Measurements from ENCODE around the gene MDM2.

MDM2 gene

GRCh38 chr12:68771223-68771925, 36.6 kb upstream of the MDM2 start:
- Histone ChIP-seq H3K36me3 (ENCODE audit: control insufficient read depth, insufficient read depth, low read length) (peaks cover 5% of the 10 kb centered on the region; the same call in 1 of the 2 replicates), H3K27me3 (ENCODE audit: control insufficient read depth, insufficient read depth, low read length) (no peaks in the 10 kb centered on the region), H3K4me1 (ENCODE audit: control insufficient read depth, insufficient read depth, low read length) (no peaks in the 10 kb centered on the region), H3K4me3 (ENCODE audit: low read depth, low read length) (no peak overlapping the region), H3K9ac (ENCODE audit: low read depth, low read length) (no peak overlapping the region), H3K9me3 (ENCODE audit: control insufficient read depth, insufficient read depth, low read length) (no peaks in the 10 kb centered on the region), H3K27ac (ENCODE audit: low read depth, low read length) (no peak overlapping the region)

GRCh38 chr12:68772714-68773113, 35.3 kb upstream of the MDM2 start:
- Histone ChIP-seq H3K27ac (ENCODE audit: low read depth, low read length) (no peak overlapping the region), H3K36me3 (ENCODE audit: control insufficient read depth, insufficient read depth, low read length) (no peaks in the 10 kb centered on the region), H3K27me3 (ENCODE audit: control insufficient read depth, insufficient read depth, low read length) (no peaks in the 10 kb centered on the region), H3K9ac (ENCODE audit: low read depth, low read length) (no peak overlapping the region), H3K9me3 (ENCODE audit: control insufficient read depth, insufficient read depth, low read length) (no peaks in the 10 kb centered on the region), H3K4me3 (ENCODE audit: low read depth, low read length) (no peak overlapping the region), H3K4me1 (ENCODE audit: control insufficient read depth, insufficient read depth, low read length) (no peaks in the 10 kb centered on the region)

- Histone ChIP-seq H3K9ac (ENCODE audit: low read depth, low read length) (no peak overlapping the region), H3K27ac (ENCODE audit: low read depth, low read length) (no peak overlapping the region), H3K9me3 (ENCODE audit: control insufficient read depth, insufficient read depth, low read length) (no peaks in the 10 kb centered on the region), H3K4me1 (ENCODE audit: control insufficient read depth, insufficient read depth, low read length) (no peaks in the 10 kb centered on the region), H3K4me3 (ENCODE audit: low read depth, low read length) (no peak overlapping the region), H3K27me3 (ENCODE audit: control insufficient read depth, insufficient read depth, low read length) (no peaks in the 10 kb centered on the region), H3K36me3 (ENCODE audit: control insufficient read depth, insufficient read depth, low read length) (no peaks in the 10 kb centered on the region)
Observed at GRCh38 chr12:68773582-68773981, 34.4 kb upstream of the MDM2 start.

- Histone ChIP-seq H3K4me1 (ENCODE audit: control insufficient read depth, insufficient read depth, low read length) (no peaks in the 10 kb centered on the region), H3K4me3 (ENCODE audit: low read depth, low read length) (no peak overlapping the region), H3K36me3 (ENCODE audit: control insufficient read depth, insufficient read depth, low read length) (no peaks in the 10 kb centered on the region), H3K9me3 (ENCODE audit: control insufficient read depth, insufficient read depth, low read length) (no peaks in the 10 kb centered on the region), H3K27ac (ENCODE audit: low read depth, low read length) (no peak overlapping the region), H3K9ac (ENCODE audit: low read depth, low read length) (no peak overlapping the region), H3K27me3 (ENCODE audit: control insufficient read depth, insufficient read depth, low read length) (no peaks in the 10 kb centered on the region)
Observed at GRCh38 chr12:68775121-68775630, 32.8 kb upstream of the MDM2 start.

DNA sequence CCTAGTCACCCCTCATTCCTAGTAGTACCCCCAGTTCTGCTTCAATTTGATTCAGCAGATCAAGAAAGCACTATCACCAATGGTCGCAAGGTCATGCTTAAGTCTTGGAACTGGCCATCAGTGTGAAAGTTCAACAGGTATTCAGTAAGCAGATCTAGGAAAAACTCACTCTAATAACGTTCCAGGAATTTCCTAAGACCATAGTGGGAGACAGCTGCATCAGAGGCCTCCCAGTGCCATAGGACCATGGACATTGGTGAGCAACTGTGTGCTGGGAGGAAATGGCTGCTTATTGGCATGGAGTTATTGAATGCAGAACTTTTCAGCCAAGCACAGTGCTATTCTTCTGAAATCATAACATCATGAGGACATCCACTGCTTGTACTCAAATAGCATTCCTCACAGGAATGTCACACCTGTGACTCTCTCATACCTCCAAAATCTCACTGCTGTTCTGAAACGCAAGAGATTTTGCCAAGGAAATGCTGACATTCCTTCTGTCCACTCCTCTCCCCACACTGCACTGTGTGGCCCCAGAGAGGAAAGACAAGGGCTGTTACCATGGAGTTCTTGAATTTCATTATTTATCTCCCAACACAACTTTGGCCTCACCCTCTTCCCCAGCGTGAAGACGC, 30.9 kb upstream of the MDM2 start:
- Histone ChIP-seq H3K9me3 (ENCODE audit: control insufficient read depth, insufficient read depth, low read length) (no peaks in the 10 kb centered on the region), H3K4me1 (ENCODE audit: control insufficient read depth, insufficient read depth, low read length) (no peaks in the 10 kb centered on the region), H3K27me3 (ENCODE audit: control insufficient read depth, insufficient read depth, low read length) (no peaks in the 10 kb centered on the region), H3K9ac (ENCODE audit: low read depth, low read length) (no peak overlapping the region), H3K36me3 (ENCODE audit: control insufficient read depth, insufficient read depth, low read length) (no peaks in the 10 kb centered on the region), H3K4me3 (ENCODE audit: low read depth, low read length) (no peak overlapping the region), H3K27ac (ENCODE audit: low read depth, low read length) (no peak overlapping the region)

GRCh38 chr12:68779280-68779679, 28.7 kb upstream of the MDM2 start:
- no peaks in the 10 kb centered on the region for H3K9me3 ChIP-seq (ENCODE audit: control insufficient read depth, insufficient read depth, low read length)
- no peak overlapping the region for H3K4me3 ChIP-seq (ENCODE audit: low read depth, low read length)
- H3K36me3 ChIP-seq (ENCODE audit: control insufficient read depth, insufficient read depth, low read length), result no peaks in the 10 kb centered on the region
- H3K27ac ChIP-seq (ENCODE audit: low read depth, low read length), result no peak overlapping the region
- no peak overlapping the region for H3K9ac ChIP-seq (ENCODE audit: low read depth, low read length)
- no peaks in the 10 kb centered on the region for H3K27me3 ChIP-seq (ENCODE audit: control insufficient read depth, insufficient read depth, low read length)
- no peaks in the 10 kb centered on the region for H3K4me1 ChIP-seq (ENCODE audit: control insufficient read depth, insufficient read depth, low read length)

DNA sequence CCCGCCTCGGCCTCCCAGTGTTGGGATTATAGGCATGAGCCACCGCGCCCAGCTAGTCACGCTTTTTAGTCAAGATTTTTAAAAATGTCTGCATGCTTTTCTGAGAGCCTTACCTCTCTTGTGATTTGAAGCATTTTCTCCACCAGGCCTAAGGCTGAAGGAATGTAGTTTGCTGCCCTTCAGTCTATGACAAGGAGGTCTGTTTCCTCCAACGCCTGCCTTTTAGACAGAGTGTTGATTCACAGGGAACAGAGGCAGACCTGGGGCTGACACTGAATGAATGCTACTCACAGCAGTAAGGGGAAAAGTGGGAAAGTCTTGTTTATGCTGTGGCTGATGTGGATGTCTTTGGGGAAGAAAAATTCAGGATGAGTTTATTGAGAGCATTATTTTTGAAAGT, 27.2 kb upstream of the MDM2 start:
- H3K4me1 ChIP-seq (ENCODE audit: control insufficient read depth, insufficient read depth, low read length), result no peaks in the 10 kb centered on the region

GRCh38 chr12:68781728-68782127, 26.2 kb upstream of the MDM2 start:
- Histone ChIP-seq H3K9me3 (ENCODE audit: control insufficient read depth, insufficient read depth, low read length) (no peaks in the 10 kb centered on the region), H3K4me3 (ENCODE audit: low read depth, low read length) (no peak overlapping the region), H3K27me3 (ENCODE audit: control insufficient read depth, insufficient read depth, low read length) (no peaks in the 10 kb centered on the region), H3K27ac (ENCODE audit: low read depth, low read length) (no peak overlapping the region), H3K4me1 (ENCODE audit: control insufficient read depth, insufficient read depth, low read length) (no peaks in the 10 kb centered on the region), H3K9ac (ENCODE audit: low read depth, low read length) (no peak overlapping the region), H3K36me3 (ENCODE audit: control insufficient read depth, insufficient read depth, low read length) (no peaks in the 10 kb centered on the region)

More for the DNA sequence above, 27.2 kb upstream of the MDM2 start:
- no peaks in the 10 kb centered on the region for H3K27me3 ChIP-seq (ENCODE audit: control insufficient read depth, insufficient read depth, low read length)
- no peak overlapping the region for H3K4me3 ChIP-seq (ENCODE audit: low read depth, low read length)
- H3K36me3 ChIP-seq (ENCODE audit: control insufficient read depth, insufficient read depth, low read length), result no peaks in the 10 kb centered on the region
- H3K9ac ChIP-seq (ENCODE audit: low read depth, low read length), result no peak overlapping the region
- no peak overlapping the region for H3K27ac ChIP-seq (ENCODE audit: low read depth, low read length)
- H3K9me3 ChIP-seq (ENCODE audit: control insufficient read depth, insufficient read depth, low read length), result no peaks in the 10 kb centered on the region

- Histone ChIP-seq H3K27me3 (ENCODE audit: control insufficient read depth, insufficient read depth, low read length) (no peaks in the 10 kb centered on the region), H3K9ac (ENCODE audit: low read depth, low read length) (no peak overlapping the region), H3K27ac (ENCODE audit: low read depth, low read length) (no peak overlapping the region), H3K4me3 (ENCODE audit: low read depth, low read length) (no peak overlapping the region), H3K9me3 (ENCODE audit: control insufficient read depth, insufficient read depth, low read length) (no peaks in the 10 kb centered on the region), H3K4me1 (ENCODE audit: control insufficient read depth, insufficient read depth, low read length) (no peaks in the 10 kb centered on the region), H3K36me3 (ENCODE audit: control insufficient read depth, insufficient read depth, low read length) (no peaks in the 10 kb centered on the region)
Observed at GRCh38 chr12:68784015-68784414, 24.0 kb upstream of the MDM2 start.

DNA sequence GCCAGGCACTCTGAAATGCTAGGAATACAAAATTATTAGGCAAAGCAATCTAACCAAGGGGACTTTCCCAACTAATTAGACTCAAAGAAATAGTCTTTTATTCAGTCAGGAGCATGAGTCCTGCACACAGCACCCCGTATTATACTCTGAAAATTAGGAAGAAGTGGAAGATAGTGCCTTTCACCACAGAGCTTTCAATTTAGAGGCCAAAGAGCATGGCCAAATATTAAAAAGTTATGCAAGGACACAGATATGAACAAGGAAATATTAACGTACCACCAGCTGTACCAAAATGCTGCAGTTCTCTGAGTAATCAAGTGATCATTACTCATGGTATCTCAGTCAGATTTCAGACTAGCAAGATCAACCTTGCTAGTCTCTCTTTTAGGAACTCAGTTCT, 22.6 kb upstream of the MDM2 start:
- Histone ChIP-seq H3K4me3 (ENCODE audit: low read depth, low read length) (no peak overlapping the region), H3K9ac (ENCODE audit: low read depth, low read length) (no peak overlapping the region), H3K27me3 (ENCODE audit: control insufficient read depth, insufficient read depth, low read length) (no peaks in the 10 kb centered on the region), H3K27ac (ENCODE audit: low read depth, low read length) (no peak overlapping the region), H3K4me1 (ENCODE audit: control insufficient read depth, insufficient read depth, low read length) (no peaks in the 10 kb centered on the region), H3K36me3 (ENCODE audit: control insufficient read depth, insufficient read depth, low read length) (no peaks in the 10 kb centered on the region), H3K9me3 (ENCODE audit: control insufficient read depth, insufficient read depth, low read length) (no peaks in the 10 kb centered on the region)

- no peaks in the 10 kb centered on the region for H3K4me1 ChIP-seq (ENCODE audit: control insufficient read depth, insufficient read depth, low read length)
- no peak overlapping the region for H3K27ac ChIP-seq (ENCODE audit: low read depth, low read length)
- H3K27me3 ChIP-seq (ENCODE audit: control insufficient read depth, insufficient read depth, low read length), result no peaks in the 10 kb centered on the region
Observed at GRCh38 chr12:68785823-68786222, 22.2 kb upstream of the MDM2 start.

More at GRCh38 chr12:68785823-68786222, 22.2 kb upstream of the MDM2 start:
- Histone ChIP-seq H3K9ac (ENCODE audit: low read depth, low read length) (no peak overlapping the region), H3K4me3 (ENCODE audit: low read depth, low read length) (no peak overlapping the region), H3K9me3 (ENCODE audit: control insufficient read depth, insufficient read depth, low read length) (no peaks in the 10 kb centered on the region), H3K36me3 (ENCODE audit: control insufficient read depth, insufficient read depth, low read length) (no peaks in the 10 kb centered on the region)

All from HUES48 (cell line).